ENCODE results near the gene FAM13C.

Gene FAM13C

GRCh38 chr10:59245686-59246085 lies 116.7 kb downstream of the FAM13C start:
- TF ChIP-seq TCF4 (CRISPR knock-in tag; IDR thresholded peaks at IDR 0.05; ENCODE audit: borderline replicate concordance) (no peak), PATZ1 (CRISPR knock-in tag; IDR thresholded peaks at IDR 0.05; ENCODE audit: borderline replicate concordance) (no peak), ZFP30 (CRISPR knock-in tag; IDR thresholded peaks at IDR 0.05) (no peak), CSDC2 (CRISPR knock-in tag; IDR thresholded peaks at IDR 0.05) (no peak), CREB5 (CRISPR knock-in tag; IDR thresholded peaks at IDR 0.05; ENCODE audit: low read depth) (no peak), POU6F1 (CRISPR knock-in tag; IDR thresholded peaks at IDR 0.05; ENCODE audit: borderline replicate concordance, low read depth) (no peak), ESRRG (CRISPR knock-in tag; IDR thresholded peaks at IDR 0.05) (no peak), CSRNP3 (CRISPR knock-in tag; IDR thresholded peaks at IDR 0.05) (no peak), BACH2 (CRISPR knock-in tag; IDR thresholded peaks at IDR 0.05; ENCODE audit: borderline replicate concordance) (no peak), ZFP3 (CRISPR knock-in tag; IDR thresholded peaks at IDR 0.05) (no peak), SNAI2 (CRISPR knock-in tag; IDR thresholded peaks at IDR 0.05) (no peak), PPARA (CRISPR knock-in tag; IDR thresholded peaks at IDR 0.05; ENCODE audit: borderline replicate concordance) (no peak), TOX (CRISPR knock-in tag; IDR thresholded peaks at IDR 0.05; ENCODE audit: borderline replicate concordance) (no peak), OSR1 (CRISPR knock-in tag; IDR thresholded peaks at IDR 0.05) (no peak), ISL1 (CRISPR knock-in tag; IDR thresholded peaks at IDR 0.05) (no peak), TSHZ2 (CRISPR knock-in tag; IDR thresholded peaks at IDR 0.05) (no peak), ZNF8 (CRISPR knock-in tag; IDR thresholded peaks at IDR 0.05) (no peak), ZC3H10 (CRISPR knock-in tag; IDR thresholded peaks at IDR 0.05) (no peak), ARNTL (CRISPR knock-in tag; IDR thresholded peaks at IDR 0.05; ENCODE audit: borderline replicate concordance, low read depth) (no peak)
- ATAC-seq: no peak

GRCh38 chr10:59244871-59245270 lies 117.5 kb downstream of the FAM13C start:
- no peak for TF ChIP-seq ZC3H10 (CRISPR knock-in tag; IDR thresholded peaks at IDR 0.05)
- TF ChIP-seq CSDC2 (CRISPR knock-in tag; IDR thresholded peaks at IDR 0.05): no peak
- no peak for ATAC-seq

- TF ChIP-seq TSHZ2 (CRISPR knock-in tag; IDR thresholded peaks at IDR 0.05) (no peak), ZFP30 (CRISPR knock-in tag; IDR thresholded peaks at IDR 0.05) (no peak), ISL1 (CRISPR knock-in tag; IDR thresholded peaks at IDR 0.05) (no peak), ZFP3 (CRISPR knock-in tag; IDR thresholded peaks at IDR 0.05) (no peak), OSR1 (CRISPR knock-in tag; IDR thresholded peaks at IDR 0.05) (no peak)
- no peak for ATAC-seq
These were observed 118.6 kb downstream of the FAM13C start for GRCh38 chr10:59243611-59244195.
